ENCODE data around the gene FOXF1.

- TF ChIP-seq CTCF (conservative IDR thresholded peaks at IDR 0.05 in 1 of 2, IDR thresholded peaks at IDR 0.05 in 1 of 2; ENCODE audit: low read depth in 1 of 2, low read length in 2 of 2): peak; percentile 69 to 86
- TF ChIP-seq EZH2 (IDR thresholded peaks at IDR 0.05; ENCODE audit: low read length, missing control alignments): no peak
Measured at GRCh38 chr16:86517652-86518258, 7.4 kb downstream of the FOXF1 start.
